GM19193 (cell line): ENCODE measurements around the gene GPR158.

Experiments used
- POLR2A ChIP-seq: IDR thresholded peaks from 4 replicates; pipeline ENCODE4 v1.6.1; 2011; ENCODE audit not compliant: insufficient read depth, insufficient read length; ENCODE audit errors: extremely low read depth

The GPR158 gene

GRCh38 chr10:25492680-25493079 is 317.9 kb downstream of the GPR158 start:
- TF ChIP-seq POLR2A: no peak

GRCh38 chr10:25493122-25493893 is 318.5 kb downstream of the GPR158 start:
- TF ChIP-seq POLR2A: no peak

GRCh38 chr10:25497246-25497645 is 322.4 kb downstream of the GPR158 start:
- TF ChIP-seq POLR2A: no peak

GRCh38 chr10:25498645-25499044 is 323.8 kb downstream of the GPR158 start:
- no peak for TF ChIP-seq POLR2A

GRCh38 chr10:25501912-25502311 is 327.1 kb downstream of the GPR158 start:
- TF ChIP-seq POLR2A: no peak

GRCh38 chr10:25502453-25502852 is 327.7 kb downstream of the GPR158 start:
- no peak for TF ChIP-seq POLR2A

GRCh38 chr10:25504306-25504705 is 329.5 kb downstream of the GPR158 start:
- TF ChIP-seq POLR2A: no peak

- no peak for TF ChIP-seq POLR2A
These were observed 330.0 kb downstream of the GPR158 start for GRCh38 chr10:25504838-25505237.

- TF ChIP-seq POLR2A: no peak
These were observed 330.7 kb downstream of the GPR158 start for GRCh38 chr10:25505466-25505865.

- TF ChIP-seq POLR2A: no peak
These were observed 332.1 kb downstream of the GPR158 start for GRCh38 chr10:25506821-25507335.

- TF ChIP-seq POLR2A: no peak
These were observed 333.5 kb downstream of the GPR158 start for GRCh38 chr10:25508112-25508815.

GRCh38 chr10:25509151-25509550 is 334.4 kb downstream of the GPR158 start:
- TF ChIP-seq POLR2A: no peak

- no peak for TF ChIP-seq POLR2A
These were observed 347.5 kb downstream of the GPR158 start for GRCh38 chr10:25522294-25522693.

- TF ChIP-seq POLR2A: no peak
These were observed 348.3 kb downstream of the GPR158 start for GRCh38 chr10:25522946-25523608.

- TF ChIP-seq POLR2A: no peak
These were observed 355.5 kb downstream of the GPR158 start for GRCh38 chr10:25530306-25530705.
